ACC112 (cell line): ENCODE results near the gene SNX9.

Experiments
- H2AFZ ChIP-seq: fragments of 200-600 bp; sonication (generic); one replicate; pipeline ENCODE4 v1.6.0; 2017; ENCODE audit warnings: antibody characterized with exemption, low read length; ENCODE audit not compliant: unreplicated experiment
- H3K27ac ChIP-seq: fragments of 200-600 bp; sonication (generic); 2 replicates; pipeline ENCODE4 v1.5.1; 2014; ENCODE audit warnings: low read depth, mild to moderate bottlenecking, antibody characterized with exemption, low read length, moderate library complexity
- H3K27me3 ChIP-seq: fragments of 200-600 bp; sonication (generic); 2 replicates; pipeline ENCODE4 v1.6.1; 2014; ENCODE audit warnings: mild to moderate bottlenecking, antibody characterized with exemption, low read length, moderate library complexity, mixed read lengths; ENCODE audit not compliant: insufficient read depth
- H3K36me3 ChIP-seq: fragments of 200-600 bp; sonication (generic); 2 replicates; pipeline ENCODE4 v1.6.1; 2016; ENCODE audit warnings: mild to moderate bottlenecking, antibody characterized with exemption, low read length, moderate library complexity, mixed read lengths; ENCODE audit not compliant: insufficient read depth
- H3K4me1 ChIP-seq: fragments of 200-600 bp; sonication (generic); one replicate; pipeline ENCODE4 v1.6.1; 2016; ENCODE audit warnings: low read length, mixed read lengths; ENCODE audit not compliant: insufficient read depth, unreplicated experiment, control insufficient read depth
- H3K4me3 ChIP-seq: fragments of 200-600 bp; sonication (generic); 2 replicates; pipeline ENCODE4 v1.5.1; 2014; ENCODE audit warnings: mild to moderate bottlenecking, low read depth, low read length
- H3K79me2 ChIP-seq: fragments of 200-600 bp; sonication (generic); one replicate; pipeline ENCODE4 v1.6.0; 2016; ENCODE audit warnings: low read length; ENCODE audit not compliant: control insufficient read depth, unreplicated experiment, insufficient read depth

Gene SNX9

GRCh38 chr6:157980288-157981131 lies 157.5 kb downstream of the SNX9 start:
- H3K4me3 ChIP-seq: no peak overlapping the region
- peaks cover 15% of the 10 kb centered on the region for H3K4me1 ChIP-seq
- no peaks in the 10 kb centered on the region for H3K36me3 ChIP-seq
- H3K27ac ChIP-seq: no peak overlapping the region
- no peaks in the 10 kb centered on the region for H3K27me3 ChIP-seq
- peaks cover 34% of the 10 kb centered on the region for H3K79me2 ChIP-seq
- H2AFZ ChIP-seq: no peak overlapping the region

- no peaks in the 10 kb centered on the region for H3K27me3 ChIP-seq
- peak overlapping the region; percentile 87 for H3K4me3 ChIP-seq
- H3K27ac ChIP-seq: no peak overlapping the region
- H3K36me3 ChIP-seq: no peaks in the 10 kb centered on the region
- H3K79me2 ChIP-seq: peaks cover 39% of the 10 kb centered on the region
- peaks cover 18% of the 10 kb centered on the region for H3K4me1 ChIP-seq
- peak overlapping the region; percentile 70 for H2AFZ ChIP-seq
Measured at GRCh38 chr6:157981132-157981394, 158.0 kb downstream of the SNX9 start.

- Histone ChIP-seq H3K4me1 (peaks cover 19% of the 10 kb centered on the region), H3K79me2 (peaks cover 44% of the 10 kb centered on the region), H2AFZ (peak within 1 kb of the TSS; percentile 70), H3K27ac (peak within 1 kb of the TSS; percentile 27; the same call in 1 of the 2 replicates), H3K4me3 (peak within 1 kb of the TSS; percentile 87), H3K36me3 (no peaks in the 10 kb centered on the region), H3K27me3 (no peaks in the 10 kb centered on the region)
Measured at GRCh38 chr6:157981395-157982101, 158.5 kb downstream of the SNX9 start, which contains the start of gene SYNJ2. Gene SYNJ2 (plus strand): TSS chr6:157981863. CDS start chr6:157981962, 99 bp downstream.

GRCh38 chr6:157982102-157982562 lies 159.1 kb downstream of the SNX9 start:
- Histone ChIP-seq H3K36me3 (no peaks in the 10 kb centered on the region), H3K27ac (peak overlapping the region; percentile 27; the same call in 1 of the 2 replicates), H3K4me3 (peak overlapping the region; percentile 87), H3K4me1 (peaks cover 19% of the 10 kb centered on the region), H3K27me3 (no peaks in the 10 kb centered on the region), H3K79me2 (peaks cover 50% of the 10 kb centered on the region), H2AFZ (peak overlapping the region; percentile 70)

GRCh38 chr6:157982563-157983405 lies 159.7 kb downstream of the SNX9 start:
- H3K4me1 ChIP-seq: peaks cover 19% of the 10 kb centered on the region

GRCh38 chr6:157983406-157984119 lies 160.5 kb downstream of the SNX9 start:
- Histone ChIP-seq H3K27me3 (no peaks in the 10 kb centered on the region), H3K4me3 (peak overlapping the region; percentile 87), H3K4me1 (peaks cover 21% of the 10 kb centered on the region), H2AFZ (no peak overlapping the region), H3K27ac (peak overlapping the region; percentile 13), H3K36me3 (no peaks in the 10 kb centered on the region), H3K79me2 (peaks cover 64% of the 10 kb centered on the region)

More at GRCh38 chr6:157982563-157983405, 159.7 kb downstream of the SNX9 start:
- H3K4me3 ChIP-seq: peak overlapping the region; percentile 87
- H3K27me3 ChIP-seq: no peaks in the 10 kb centered on the region
- no peak overlapping the region for H2AFZ ChIP-seq
- peak overlapping the region; percentile 13 for H3K27ac ChIP-seq
- H3K79me2 ChIP-seq: peaks cover 56% of the 10 kb centered on the region
- no peaks in the 10 kb centered on the region for H3K36me3 ChIP-seq

- H3K4me3 ChIP-seq: peak overlapping the region; percentile 87
- H2AFZ ChIP-seq: no peak overlapping the region
- H3K27me3 ChIP-seq: no peaks in the 10 kb centered on the region
- peaks cover 70% of the 10 kb centered on the region for H3K79me2 ChIP-seq
- H3K36me3 ChIP-seq: no peaks in the 10 kb centered on the region
- no peak overlapping the region for H3K27ac ChIP-seq
- peaks cover 27% of the 10 kb centered on the region for H3K4me1 ChIP-seq
Measured at GRCh38 chr6:157984128-157984527, 161.1 kb downstream of the SNX9 start.

- no peaks in the 10 kb centered on the region for H3K36me3 ChIP-seq
- H3K4me3 ChIP-seq: peak overlapping the region; percentile 87; the same call in 1 of the 2 replicates
- no peak overlapping the region for H2AFZ ChIP-seq
- H3K79me2 ChIP-seq: peaks cover 75% of the 10 kb centered on the region
- H3K27me3 ChIP-seq: no peaks in the 10 kb centered on the region
- peaks cover 33% of the 10 kb centered on the region for H3K4me1 ChIP-seq
- H3K27ac ChIP-seq: no peak overlapping the region
Measured at GRCh38 chr6:157984686-157985225, 161.7 kb downstream of the SNX9 start.

- H2AFZ ChIP-seq: no peak overlapping the region
- H3K79me2 ChIP-seq: peaks cover 83% of the 10 kb centered on the region
- peaks cover 39% of the 10 kb centered on the region for H3K4me1 ChIP-seq
- no peak overlapping the region for H3K27ac ChIP-seq
- no peaks in the 10 kb centered on the region for H3K36me3 ChIP-seq
- H3K27me3 ChIP-seq: no peaks in the 10 kb centered on the region
- no peak overlapping the region for H3K4me3 ChIP-seq
Measured at GRCh38 chr6:157985378-157986155, 162.5 kb downstream of the SNX9 start.
